Astrocyte of the spinal cord (primary cell): Measurements from ENCODE around the gene VSTM4.

ENCODE experiments used
- DNase-seq: peaks from one replicate; pipeline ENCODE4 v3.0.0; 2011; ENCODE audit warnings: low read depth, low spot score
- H3K4me3 ChIP-seq: 2 replicates; pipeline ENCODE4 v1.5.1; 2011; ENCODE audit warnings: low read depth, mild to moderate bottlenecking, low read length, moderate library complexity
- CTCF ChIP-seq: IDR thresholded peaks from 2 replicates; pipeline ENCODE4 v1.5.1; 2012; ENCODE audit warnings: low read depth, mild to moderate bottlenecking, low read length, inconsistent platforms
- in situ Hi-C: cut with HindIII; loops from 2 replicates; pipeline ENCODE4 v1.10.0; 2017; ENCODE audit warnings: low sequenced_read_pairs

The VSTM4 gene

DNA sequence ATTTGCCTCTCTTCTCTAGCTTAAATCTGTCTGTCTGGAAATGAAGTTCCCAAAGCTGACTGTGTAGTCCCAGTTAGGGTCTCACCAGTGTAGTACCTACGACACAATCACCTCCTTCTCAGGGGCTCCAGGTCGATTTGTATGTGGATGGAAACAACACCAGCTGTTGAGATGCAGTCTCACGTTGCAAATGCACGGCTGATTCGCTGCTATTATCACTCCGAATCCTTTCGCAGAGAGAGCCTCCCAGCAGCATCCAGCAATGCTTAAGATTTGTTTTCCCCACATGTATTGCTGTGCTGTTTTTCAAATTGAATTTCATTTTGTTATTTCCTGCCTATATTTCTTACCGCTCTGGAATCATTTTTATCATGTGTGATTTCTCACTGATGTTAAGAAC lies 16.3 kb downstream of the VSTM4 start:
- no peak for TF ChIP-seq CTCF
- in situ Hi-C loops = no loop called here

DNA sequence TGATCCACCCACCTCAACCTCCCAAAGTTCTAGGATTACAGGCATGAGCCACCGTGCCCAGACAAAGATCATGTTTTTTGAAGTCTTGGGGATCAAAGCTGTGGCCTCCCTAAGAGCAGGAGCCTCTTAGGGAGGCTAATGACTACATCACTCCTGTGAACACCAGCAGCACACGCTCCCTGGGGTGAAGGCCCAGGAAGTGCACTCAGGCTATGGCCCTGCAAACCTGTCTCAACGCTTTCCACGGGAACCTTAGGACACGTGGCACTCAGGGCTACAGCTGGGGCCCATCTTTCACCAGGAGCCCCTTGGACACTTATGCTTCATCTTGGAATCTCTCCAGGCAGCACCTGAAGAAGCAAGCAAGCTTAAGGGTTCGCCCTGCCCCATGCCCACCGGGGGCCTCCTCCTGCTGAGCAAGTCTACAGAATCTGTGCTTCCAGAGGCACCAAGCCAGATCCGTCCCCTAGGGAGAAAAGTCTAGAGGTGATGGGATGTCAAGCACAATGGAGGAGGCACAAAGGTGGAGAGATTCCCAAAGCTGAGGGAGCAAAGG lies 18.4 kb downstream of the VSTM4 start:
- in situ Hi-C loops = no loop called here
- H3K4me3 ChIP-seq = no peak overlapping the region
- no peak for TF ChIP-seq CTCF
- DNase-seq = no peak

More for the DNA sequence above, 16.3 kb downstream of the VSTM4 start:
- H3K4me3 ChIP-seq = no peak overlapping the region
- no peak for DNase-seq

DNA sequence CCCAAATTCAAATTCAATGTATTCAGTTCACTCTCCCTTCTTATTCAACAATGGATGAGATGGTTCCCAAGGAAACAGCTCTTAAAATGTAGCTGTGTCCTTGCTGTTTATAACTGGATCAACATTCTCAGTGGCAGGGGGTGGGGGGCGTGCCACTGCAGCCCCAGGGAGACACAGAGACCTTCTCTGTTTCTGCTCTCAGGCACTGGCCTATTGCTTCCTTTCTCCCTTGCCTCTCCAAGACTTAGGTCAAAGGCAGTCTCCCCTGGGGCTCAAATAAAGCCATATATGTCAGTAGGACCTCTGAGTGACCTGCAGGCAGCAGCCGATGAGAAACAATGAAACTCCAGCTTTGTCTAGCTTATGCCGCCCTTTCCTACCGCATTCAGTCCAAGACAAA lies 20.7 kb downstream of the VSTM4 start:
- in situ Hi-C loops = no loop called here

GRCh38 chr10:49093922-49094321 lies 21.4 kb downstream of the VSTM4 start:
- DNase-seq = no peak
- H3K4me3 ChIP-seq = no peak overlapping the region
- TF ChIP-seq CTCF = no peak
- in situ Hi-C loops = no loop called here

More for the DNA sequence above, 20.7 kb downstream of the VSTM4 start:
- DNase-seq = no peak
- TF ChIP-seq CTCF = no peak
- H3K4me3 ChIP-seq = no peak overlapping the region

DNA sequence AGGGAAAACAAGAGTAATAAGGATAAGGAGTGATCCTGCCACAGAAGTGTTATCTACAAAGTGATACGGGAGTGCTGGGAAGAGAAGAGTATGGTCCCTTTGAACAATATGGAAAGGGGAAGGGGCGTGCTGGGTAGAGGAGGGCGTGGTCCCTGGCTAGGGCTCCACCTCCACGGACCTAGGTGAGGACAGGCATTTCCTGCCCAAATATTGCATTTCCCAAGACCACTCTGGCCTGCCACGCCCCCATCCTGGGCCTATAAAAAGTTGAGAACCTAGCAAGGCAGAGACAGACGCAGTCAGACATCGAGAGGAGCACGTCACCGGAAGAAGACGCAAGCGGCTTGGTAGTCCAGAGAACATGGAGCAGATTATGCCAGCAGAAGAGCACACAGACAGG lies 22.8 kb downstream of the VSTM4 start:
- in situ Hi-C loops = no loop called here
- TF ChIP-seq CTCF = no peak
- no peak for DNase-seq
- H3K4me3 ChIP-seq = no peak overlapping the region

DNA sequence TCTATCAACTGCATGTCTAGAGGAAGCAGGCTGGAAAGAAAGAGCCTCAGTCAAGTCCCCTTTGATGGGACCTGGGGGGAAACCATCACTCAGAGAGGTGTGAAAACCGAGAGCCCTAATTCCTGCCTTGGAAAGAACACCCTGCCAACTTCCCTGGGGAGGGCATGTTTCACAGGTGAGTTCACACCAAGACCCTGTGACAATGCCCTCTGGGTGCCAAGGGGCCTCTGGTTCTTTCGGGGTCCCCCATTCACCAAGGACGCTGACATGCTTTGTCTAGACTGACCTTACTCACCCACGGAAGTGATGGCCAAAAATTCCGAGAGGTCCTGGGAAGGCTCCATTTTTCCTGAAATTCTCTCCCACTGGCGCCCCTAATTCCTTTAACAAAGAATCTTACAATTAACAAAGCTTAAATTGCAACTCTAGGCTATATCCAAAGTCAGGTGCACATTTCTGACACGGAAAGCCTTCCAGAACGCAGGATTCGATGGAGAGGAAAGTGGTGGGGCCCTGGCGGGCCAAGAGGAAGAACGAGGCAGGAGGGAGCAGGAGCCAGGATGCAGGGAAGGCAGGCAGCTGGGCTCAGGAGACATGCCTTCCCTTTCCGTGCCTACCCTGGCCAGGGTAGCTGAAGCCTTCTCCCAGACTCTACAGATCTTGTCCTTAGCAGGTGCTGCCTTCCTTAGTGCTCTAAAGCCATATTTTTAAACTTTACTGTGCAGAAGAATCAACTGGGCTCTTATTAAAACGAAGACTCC lies 23.7 kb downstream of the VSTM4 start:
- H3K4me3 ChIP-seq = no peak overlapping the region
- no peak for TF ChIP-seq CTCF
- DNase-seq = no peak
- in situ Hi-C loops = no loop called here
